ENCODE results near the gene TNRC6C. TPM values are rescaled to one million over a fixed set of nuclear protein-coding genes. Genes with fewer than 3 reads are reported as not detected.

The TNRC6C gene
- total and polyA plus RNA-seq, 2 of the 13 experiments (the other 11 are each of a cell fraction or from before 2014, with no cell fraction given), result 0.66 to 4.9 TPM

DNA sequence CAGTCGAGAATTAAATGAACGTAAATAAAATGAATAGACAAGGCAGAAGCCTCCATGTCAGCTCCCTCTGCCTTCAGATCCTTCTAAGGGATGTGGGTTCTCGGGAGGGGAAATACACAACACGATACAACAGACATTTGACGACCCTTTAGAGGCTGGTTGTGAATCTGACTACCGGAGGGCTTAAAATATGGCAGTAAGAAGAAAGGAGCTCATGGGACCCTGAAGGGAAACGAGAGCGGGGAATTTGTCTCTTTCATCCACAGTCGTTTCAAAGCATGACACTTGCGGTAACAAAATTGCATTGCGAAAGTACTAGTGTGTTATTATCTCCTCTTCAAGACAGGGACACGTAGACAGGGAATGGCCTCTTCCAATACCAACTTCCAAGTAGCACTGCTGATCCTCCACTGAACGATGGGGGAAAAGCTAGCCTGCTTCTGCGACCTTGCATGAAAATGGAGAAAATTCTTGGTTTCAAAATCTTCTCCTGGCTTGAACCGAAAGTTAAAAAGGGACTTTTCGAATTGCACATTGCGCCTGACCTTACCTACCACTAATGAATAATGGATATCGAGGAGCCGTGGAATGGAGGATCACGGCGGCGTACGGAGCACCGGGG, 1.2 kb upstream of the TNRC6C start (continued):
- TF ChIP-seq E2F2 (CRISPR knock-in tag; IDR thresholded peaks at IDR 0.05; ENCODE audit: borderline replicate concordance), result no peak
- TF ChIP-seq REST (IDR thresholded peaks at IDR 0.05; ENCODE audit: borderline replicate concordance in 1 of 2, low read depth in 1 of 2, low read length in 2 of 2), result no peak
- TF ChIP-seq CEBPG (CRISPR knock-in tag; IDR thresholded peaks at IDR 0.05), result peak; percentile 42; the same call in 1 of the 2 replicates
- TF ChIP-seq, protein P1, sequence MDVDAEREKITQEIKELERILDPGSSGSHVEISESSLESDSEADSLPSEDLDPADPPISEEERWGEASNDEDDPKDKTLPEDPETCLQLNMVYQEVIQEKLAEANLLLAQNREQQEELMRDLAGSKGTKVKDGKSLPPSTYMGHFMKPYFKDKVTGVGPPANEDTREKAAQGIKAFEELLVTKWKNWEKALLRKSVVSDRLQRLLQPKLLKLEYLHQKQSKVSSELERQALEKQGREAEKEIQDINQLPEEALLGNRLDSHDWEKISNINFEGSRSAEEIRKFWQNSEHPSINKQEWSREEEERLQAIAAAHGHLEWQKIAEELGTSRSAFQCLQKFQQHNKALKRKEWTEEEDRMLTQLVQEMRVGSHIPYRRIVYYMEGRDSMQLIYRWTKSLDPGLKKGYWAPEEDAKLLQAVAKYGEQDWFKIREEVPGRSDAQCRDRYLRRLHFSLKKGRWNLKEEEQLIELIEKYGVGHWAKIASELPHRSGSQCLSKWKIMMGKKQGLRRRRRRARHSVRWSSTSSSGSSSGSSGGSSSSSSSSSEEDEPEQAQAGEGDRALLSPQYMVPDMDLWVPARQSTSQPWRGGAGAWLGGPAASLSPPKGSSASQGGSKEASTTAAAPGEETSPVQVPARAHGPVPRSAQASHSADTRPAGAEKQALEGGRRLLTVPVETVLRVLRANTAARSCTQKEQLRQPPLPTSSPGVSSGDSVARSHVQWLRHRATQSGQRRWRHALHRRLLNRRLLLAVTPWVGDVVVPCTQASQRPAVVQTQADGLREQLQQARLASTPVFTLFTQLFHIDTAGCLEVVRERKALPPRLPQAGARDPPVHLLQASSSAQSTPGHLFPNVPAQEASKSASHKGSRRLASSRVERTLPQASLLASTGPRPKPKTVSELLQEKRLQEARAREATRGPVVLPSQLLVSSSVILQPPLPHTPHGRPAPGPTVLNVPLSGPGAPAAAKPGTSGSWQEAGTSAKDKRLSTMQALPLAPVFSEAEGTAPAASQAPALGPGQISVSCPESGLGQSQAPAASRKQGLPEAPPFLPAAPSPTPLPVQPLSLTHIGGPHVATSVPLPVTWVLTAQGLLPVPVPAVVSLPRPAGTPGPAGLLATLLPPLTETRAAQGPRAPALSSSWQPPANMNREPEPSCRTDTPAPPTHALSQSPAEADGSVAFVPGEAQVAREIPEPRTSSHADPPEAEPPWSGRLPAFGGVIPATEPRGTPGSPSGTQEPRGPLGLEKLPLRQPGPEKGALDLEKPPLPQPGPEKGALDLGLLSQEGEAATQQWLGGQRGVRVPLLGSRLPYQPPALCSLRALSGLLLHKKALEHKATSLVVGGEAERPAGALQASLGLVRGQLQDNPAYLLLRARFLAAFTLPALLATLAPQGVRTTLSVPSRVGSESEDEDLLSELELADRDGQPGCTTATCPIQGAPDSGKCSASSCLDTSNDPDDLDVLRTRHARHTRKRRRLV (CRISPR knock-in tag; IDR thresholded peaks at IDR 0.05), result 0 out of 2 replicates have a peak, but pooled peaks have one; percentile 10
- no peak for TF ChIP-seq NFKB2 (CRISPR knock-in tag; IDR thresholded peaks at IDR 0.05; ENCODE audit: borderline replicate concordance)
- TF ChIP-seq ZNF510 (CRISPR knock-in tag; IDR thresholded peaks at IDR 0.05; ENCODE audit: low read depth), result no peak
- TF ChIP-seq, protein P2, sequence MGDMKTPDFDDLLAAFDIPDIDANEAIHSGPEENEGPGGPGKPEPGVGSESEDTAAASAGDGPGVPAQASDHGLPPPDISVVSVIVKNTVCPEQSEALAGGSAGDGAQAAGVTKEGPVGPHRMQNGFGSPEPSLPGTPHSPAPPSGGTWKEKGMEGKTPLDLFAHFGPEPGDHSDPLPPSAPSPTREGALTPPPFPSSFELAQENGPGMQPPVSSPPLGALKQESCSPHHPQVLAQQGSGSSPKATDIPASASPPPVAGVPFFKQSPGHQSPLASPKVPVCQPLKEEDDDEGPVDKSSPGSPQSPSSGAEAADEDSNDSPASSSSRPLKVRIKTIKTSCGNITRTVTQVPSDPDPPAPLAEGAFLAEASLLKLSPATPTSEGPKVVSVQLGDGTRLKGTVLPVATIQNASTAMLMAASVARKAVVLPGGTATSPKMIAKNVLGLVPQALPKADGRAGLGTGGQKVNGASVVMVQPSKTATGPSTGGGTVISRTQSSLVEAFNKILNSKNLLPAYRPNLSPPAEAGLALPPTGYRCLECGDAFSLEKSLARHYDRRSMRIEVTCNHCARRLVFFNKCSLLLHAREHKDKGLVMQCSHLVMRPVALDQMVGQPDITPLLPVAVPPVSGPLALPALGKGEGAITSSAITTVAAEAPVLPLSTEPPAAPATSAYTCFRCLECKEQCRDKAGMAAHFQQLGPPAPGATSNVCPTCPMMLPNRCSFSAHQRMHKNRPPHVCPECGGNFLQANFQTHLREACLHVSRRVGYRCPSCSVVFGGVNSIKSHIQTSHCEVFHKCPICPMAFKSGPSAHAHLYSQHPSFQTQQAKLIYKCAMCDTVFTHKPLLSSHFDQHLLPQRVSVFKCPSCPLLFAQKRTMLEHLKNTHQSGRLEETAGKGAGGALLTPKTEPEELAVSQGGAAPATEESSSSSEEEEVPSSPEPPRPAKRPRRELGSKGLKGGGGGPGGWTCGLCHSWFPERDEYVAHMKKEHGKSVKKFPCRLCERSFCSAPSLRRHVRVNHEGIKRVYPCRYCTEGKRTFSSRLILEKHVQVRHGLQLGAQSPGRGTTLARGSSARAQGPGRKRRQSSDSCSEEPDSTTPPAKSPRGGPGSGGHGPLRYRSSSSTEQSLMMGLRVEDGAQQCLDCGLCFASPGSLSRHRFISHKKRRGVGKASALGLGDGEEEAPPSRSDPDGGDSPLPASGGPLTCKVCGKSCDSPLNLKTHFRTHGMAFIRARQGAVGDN (CRISPR knock-in tag; IDR thresholded peaks at IDR 0.05), result no peak
- TF ChIP-seq ARID3A (IDR thresholded peaks at IDR 0.05; ENCODE audit: low read depth, low read length), result 0 out of 2 replicates have a peak, but pooled peaks have one; percentile 4
- 0 out of 2 replicates have a peak, but pooled peaks have one; percentile 7 for TF ChIP-seq BCL6 (CRISPR knock-in tag; IDR thresholded peaks at IDR 0.05)
- no peak for TF ChIP-seq SIX1 (CRISPR knock-in tag; IDR thresholded peaks at IDR 0.05; ENCODE audit: borderline replicate concordance)
